GM18507 (cell line): ENCODE measurements around the gene UBE2E3.
"Not testable (repeated sequence)": the region's sequence is repeated elsewhere in the genome, so short reads cannot be mapped to it uniquely, and the experiment has no call there.

Experiments
- DNase-seq: peaks from one replicate; pipeline ENCODE4 v3.0.0; 2011; ENCODE audit warnings: low read depth; ENCODE audit not compliant: insufficient read length; ENCODE audit errors: extremely low spot score
- FAIRE-seq: peaks from 2 replicates; lab custom pipeline; 2011; peaks lifted over from hg19 to GRCh38; lab: Jason Lieb, UNC

The UBE2E3 gene

GRCh38 chr2:181066333-181066732 is 85.9 kb downstream of the UBE2E3 start:
- FAIRE-seq (no peak), DNase-seq (no peak)

- FAIRE-seq, result no peak
These were observed 89.9 kb downstream of the UBE2E3 start for GRCh38 chr2:181070119-181070835.

DNA sequence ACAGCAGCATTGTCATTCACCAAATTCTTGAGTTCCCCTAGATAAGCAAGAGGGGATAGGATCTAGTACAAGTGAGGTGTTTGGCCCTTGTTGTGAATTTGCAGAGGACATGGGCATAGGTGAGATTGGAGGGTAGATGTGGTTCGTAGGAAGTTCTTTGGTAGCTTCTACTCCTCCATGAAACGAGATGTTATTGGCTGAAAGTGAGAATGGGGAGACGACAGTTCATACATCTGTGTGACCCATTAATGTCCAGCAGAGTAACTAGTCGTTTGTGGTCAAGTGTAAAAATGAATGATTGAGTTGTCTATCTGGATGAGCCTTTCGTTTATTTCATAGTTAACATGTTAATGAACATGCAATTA is 90.4 kb downstream of the UBE2E3 start:
- DNase-seq (no peak), FAIRE-seq (no peak)

More at GRCh38 chr2:181070119-181070835, 89.9 kb downstream of the UBE2E3 start:
- DNase-seq, result no peak

GRCh38 chr2:181072486-181073235 is 92.3 kb downstream of the UBE2E3 start:
- FAIRE-seq (peak; percentile 62), DNase-seq (no peak)

GRCh38 chr2:181073896-181074295 is 93.5 kb downstream of the UBE2E3 start:
- DNase-seq (no peak), FAIRE-seq (no peak)

DNA sequence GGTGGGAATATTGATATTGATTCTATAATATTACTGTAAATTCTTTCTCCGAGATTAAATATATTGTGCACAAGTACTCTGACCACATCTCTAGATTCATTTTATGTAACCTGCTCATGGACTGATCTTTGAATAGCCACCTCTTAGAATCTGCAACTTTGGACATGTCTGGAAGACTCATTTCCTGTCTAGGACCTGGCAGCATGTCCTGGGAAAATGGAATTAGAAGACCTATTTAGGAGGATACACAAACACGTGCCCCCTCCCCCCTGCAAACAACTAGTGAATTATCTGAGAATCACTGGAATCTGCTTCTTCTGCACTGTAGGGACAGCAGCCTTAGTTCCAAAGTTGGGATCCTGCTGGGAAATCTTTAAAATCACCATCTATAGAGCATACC is 94.1 kb downstream of the UBE2E3 start:
- DNase-seq (no peak), FAIRE-seq (no peak)

DNA sequence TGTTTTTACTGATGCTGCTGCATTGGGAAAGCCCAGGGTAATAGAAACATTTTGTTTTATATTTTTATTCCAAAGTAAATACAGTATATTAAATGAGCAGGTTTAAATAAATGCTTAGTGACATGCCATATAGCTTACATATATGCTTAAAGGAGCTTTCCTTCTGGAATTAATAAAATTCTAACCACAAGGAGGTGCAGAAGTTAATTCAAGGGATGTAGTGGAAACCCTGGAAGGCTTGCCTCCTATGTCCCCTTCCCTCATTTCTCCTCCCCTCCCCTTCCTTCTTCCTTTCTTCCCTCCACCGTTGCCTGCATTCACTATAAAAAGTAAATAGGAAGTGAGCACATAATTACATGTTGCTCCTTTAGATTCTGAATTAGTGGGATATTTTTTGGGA is 96.3 kb downstream of the UBE2E3 start:
- DNase-seq, result no peak
- no peak for FAIRE-seq

GRCh38 chr2:181077128-181077709 is 96.8 kb downstream of the UBE2E3 start:
- DNase-seq (peak; percentile 14), FAIRE-seq (peak; percentile 92)

GRCh38 chr2:181083140-181083539 is 102.7 kb downstream of the UBE2E3 start:
- FAIRE-seq (no peak), DNase-seq (no peak)

GRCh38 chr2:181085734-181086133 is 105.3 kb downstream of the UBE2E3 start:
- no peak for FAIRE-seq

GRCh38 chr2:181091920-181092319 is 111.5 kb downstream of the UBE2E3 start:
- not testable (repeated sequence) for DNase-seq, FAIRE-seq

More at GRCh38 chr2:181085734-181086133, 105.3 kb downstream of the UBE2E3 start:
- no peak for DNase-seq

- no peak for FAIRE-seq
- DNase-seq, result no peak
These were observed 115.1 kb downstream of the UBE2E3 start for GRCh38 chr2:181095486-181095885.

GRCh38 chr2:181103659-181104058 is 123.3 kb downstream of the UBE2E3 start:
- DNase-seq (no peak), FAIRE-seq (no peak)

- FAIRE-seq (peak; percentile 92), DNase-seq (no peak)
These were observed 124.2 kb downstream of the UBE2E3 start for GRCh38 chr2:181104512-181105115.

DNA sequence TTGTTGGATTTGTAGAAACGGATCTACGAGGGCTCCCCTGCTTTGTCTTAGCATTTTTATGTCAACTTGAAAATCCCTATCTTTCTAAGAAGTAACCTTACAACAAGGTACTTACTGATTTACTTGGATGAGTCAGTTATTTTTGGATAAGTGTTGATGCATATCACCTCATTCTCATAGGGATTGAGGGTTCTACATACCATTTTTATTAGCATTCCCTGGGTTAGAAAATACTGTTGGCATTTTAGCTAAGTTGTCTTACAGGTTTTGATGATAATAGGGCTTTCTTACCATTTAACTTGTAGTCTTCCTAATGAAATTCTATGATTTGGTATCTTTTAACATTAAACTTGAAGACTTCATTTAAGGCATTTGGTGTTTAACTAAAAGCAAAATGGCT is 125.2 kb downstream of the UBE2E3 start:
- DNase-seq (no peak), FAIRE-seq (peak; percentile 60)

GRCh38 chr2:181106229-181106628 is 125.8 kb downstream of the UBE2E3 start:
- DNase-seq (no peak), FAIRE-seq (no peak)

DNA sequence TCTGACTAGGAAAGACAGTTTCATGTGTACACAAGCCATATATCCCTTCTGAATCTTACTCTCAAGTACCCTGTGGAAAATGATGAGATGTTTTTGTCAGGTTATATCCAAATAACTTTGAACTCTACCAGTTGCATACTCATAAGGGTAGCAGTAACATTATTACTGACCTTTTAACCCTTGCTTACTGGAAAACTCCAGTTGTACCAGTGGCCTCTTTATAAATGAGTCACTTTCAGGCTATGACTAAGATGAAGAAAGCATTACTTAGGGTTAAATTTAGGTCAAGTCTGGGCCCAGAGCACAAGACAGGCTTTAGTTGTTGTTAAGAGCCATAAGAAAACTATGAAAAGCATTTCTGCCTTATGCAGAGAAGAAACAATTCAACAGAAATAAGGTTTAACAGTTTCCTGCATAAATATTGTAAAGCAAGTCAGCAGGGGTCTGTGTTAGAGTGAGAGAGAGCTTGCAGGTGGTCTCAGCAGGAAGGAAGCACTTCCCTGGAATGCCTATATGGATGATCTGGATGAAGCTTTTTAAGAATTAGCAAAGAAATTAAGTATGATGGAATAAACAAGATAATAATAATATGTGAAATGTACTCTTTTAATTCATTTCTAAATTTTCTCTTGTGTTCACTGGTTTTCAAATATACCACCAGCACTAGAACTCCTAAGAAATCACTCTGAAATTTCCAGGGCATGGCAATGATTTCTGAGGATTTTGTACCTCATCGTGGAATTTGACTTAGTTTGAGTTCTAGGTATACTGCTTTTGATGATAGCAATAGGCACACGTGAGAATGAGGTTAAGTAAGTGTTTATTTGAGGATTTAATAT is 126.6 kb downstream of the UBE2E3 start:
- DNase-seq (peak; percentile 20), FAIRE-seq (peak; percentile 97)

- no peak for DNase-seq
These were observed 127.2 kb downstream of the UBE2E3 start for GRCh38 chr2:181107628-181107945.

DNA sequence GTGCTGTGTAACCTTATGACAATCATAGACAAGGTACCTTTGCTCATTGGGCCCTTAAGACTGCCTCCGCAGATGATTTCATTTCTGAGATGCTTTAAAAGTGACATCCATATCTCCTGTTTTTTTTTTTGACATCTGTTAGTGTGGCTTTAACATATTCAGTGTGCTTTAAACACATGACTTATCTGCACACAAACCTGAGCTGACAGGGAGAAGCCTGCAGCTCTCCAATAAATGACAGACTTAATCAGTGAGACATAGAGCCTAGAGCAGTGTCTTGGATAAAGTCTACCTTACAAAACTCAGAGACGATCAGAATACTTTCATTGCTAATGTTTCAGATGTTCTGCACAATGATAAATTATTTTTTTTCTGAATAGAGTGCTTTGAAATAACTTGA is 130.7 kb downstream of the UBE2E3 start:
- no peak for DNase-seq
- FAIRE-seq, result no peak

More at GRCh38 chr2:181107628-181107945, 127.2 kb downstream of the UBE2E3 start:
- no peak for FAIRE-seq
